GM21381 (cell line): ENCODE measurements around the gene GPR180.
"Not testable (repeated sequence)": the region's sequence is repeated elsewhere in the genome, so short reads cannot be mapped to it uniquely, and the experiment has no call there.

Experiments used
- ATAC-seq: cut with Tn5 transposase; IDR thresholded peaks from one replicate; pipeline ENCODE4 v1.9.1; 2021; ENCODE audit warnings: mild to moderate bottlenecking, moderate library complexity; ENCODE audit not compliant: unreplicated experiment

Gene GPR180

GRCh38 chr13:94595950-94596574, 5.6 kb upstream of the GPR180 start, which contains the start of gene TGDS:
TGDS (minus strand) TSS chr13:94596152; CDS start chr13:94596136, 16 bp downstream.
- peak; percentile 98 for ATAC-seq

DNA sequence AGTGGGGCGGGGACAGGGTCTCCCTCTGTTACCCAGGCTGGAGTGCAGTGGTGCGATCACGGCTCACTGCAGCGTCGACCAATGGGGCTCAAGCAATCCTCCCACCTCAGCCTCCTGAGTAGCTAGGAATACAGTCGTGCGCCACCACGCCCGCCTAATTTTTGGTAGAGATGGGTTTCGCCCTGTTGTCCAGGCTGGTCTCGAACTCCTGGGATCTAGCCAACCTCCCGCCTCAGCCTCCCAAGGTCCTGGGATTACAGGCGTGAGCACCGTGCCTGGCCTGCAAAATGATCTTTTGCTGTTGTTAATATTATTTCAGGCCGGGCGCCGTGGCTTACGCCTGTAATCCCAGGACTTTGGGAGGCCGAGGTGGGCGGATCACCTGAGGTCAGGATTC, 5.1 kb upstream of the GPR180 start:
- ATAC-seq: no peak

- no peak for ATAC-seq
Observed at GRCh38 chr13:94598281-94598680, 3.4 kb upstream of the GPR180 start.

DNA sequence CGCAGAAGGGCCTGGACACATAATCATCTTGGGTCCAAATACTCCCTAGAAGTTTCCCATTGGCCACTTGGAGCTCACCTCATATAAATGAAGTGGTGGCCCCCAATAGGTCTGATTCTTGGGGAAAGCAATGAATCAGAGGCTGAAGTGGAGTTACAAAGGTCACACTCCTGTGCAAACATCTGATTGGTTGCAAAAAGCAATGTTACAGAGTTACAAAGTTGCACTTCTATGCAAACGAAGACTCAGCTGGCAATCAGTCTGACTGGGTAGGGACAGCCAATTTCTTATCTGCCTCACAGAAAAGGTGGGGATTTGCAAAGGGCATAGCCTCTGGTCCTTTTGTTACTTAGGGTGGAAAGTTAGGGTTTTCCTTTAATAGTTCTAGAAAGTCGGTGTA, 1.8 kb upstream of the GPR180 start:
- ATAC-seq: no peak

DNA sequence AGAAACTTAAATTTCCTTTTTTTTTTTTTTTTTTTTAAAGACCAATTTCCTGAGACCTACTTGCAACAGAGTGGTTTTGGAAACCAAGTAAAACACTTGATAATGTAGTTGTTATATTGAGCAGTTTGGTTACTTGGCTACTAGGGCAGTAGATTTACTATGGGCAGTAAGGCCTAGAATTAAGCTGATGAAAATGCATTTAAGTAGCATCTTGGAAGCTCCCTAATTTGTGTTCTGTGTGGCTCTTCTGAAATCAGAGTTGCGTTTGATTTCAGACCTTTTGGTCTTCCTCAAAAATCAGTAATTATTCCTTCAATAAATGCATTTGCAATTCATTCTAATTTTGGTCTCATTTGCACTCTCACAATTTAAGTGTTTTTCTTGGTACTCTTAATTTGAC, 810 bp downstream of the GPR180 start:
- ATAC-seq: no peak

- no peak for ATAC-seq
Observed at GRCh38 chr13:94607056-94607455, 5.4 kb downstream of the GPR180 start.

- no peak for ATAC-seq
Observed at GRCh38 chr13:94607939-94608338, 6.3 kb downstream of the GPR180 start.

DNA sequence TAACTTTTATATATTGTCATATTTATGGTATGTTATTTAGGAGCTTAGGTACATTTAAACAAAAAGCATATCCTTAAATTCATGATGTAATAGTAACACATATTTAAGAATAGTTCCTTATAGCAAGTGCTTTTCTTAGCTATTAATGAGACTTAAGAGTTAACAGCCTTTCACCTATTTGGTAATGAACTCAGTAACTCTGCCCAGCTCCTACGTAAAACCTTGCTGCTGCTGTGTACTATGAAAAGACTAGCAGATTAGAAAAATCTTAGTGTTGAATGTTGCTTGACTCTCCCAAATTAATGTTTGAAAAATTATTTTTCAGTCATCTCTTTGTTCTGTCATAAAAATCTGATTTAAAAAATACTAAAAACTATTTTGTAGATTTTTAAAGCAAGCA, 6.9 kb downstream of the GPR180 start:
- ATAC-seq: no peak

- no peak for ATAC-seq
Observed at GRCh38 chr13:94609196-94609595, 7.5 kb downstream of the GPR180 start.

DNA sequence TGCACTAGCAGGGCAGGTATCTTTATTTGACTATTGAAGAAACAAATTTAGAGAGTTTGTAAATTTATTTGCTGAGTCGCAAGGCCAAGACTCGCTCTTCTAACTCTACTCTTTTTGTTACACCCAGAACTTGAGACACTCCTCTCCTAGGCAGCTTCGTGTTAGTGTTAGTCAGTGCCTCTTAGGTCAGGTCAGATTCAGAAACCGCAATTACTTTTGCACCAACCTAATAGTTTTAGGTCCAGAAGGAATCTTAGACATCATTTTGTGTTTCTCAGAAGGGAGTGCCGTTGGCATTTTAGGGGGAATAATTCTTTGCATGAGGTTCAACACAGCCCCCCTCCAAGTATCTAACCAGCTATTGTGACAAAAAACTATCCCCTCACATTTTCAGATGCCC, 8.8 kb downstream of the GPR180 start:
- no peak for ATAC-seq

GRCh38 chr13:94612050-94612449, 10.4 kb downstream of the GPR180 start:
- no peak for ATAC-seq

DNA sequence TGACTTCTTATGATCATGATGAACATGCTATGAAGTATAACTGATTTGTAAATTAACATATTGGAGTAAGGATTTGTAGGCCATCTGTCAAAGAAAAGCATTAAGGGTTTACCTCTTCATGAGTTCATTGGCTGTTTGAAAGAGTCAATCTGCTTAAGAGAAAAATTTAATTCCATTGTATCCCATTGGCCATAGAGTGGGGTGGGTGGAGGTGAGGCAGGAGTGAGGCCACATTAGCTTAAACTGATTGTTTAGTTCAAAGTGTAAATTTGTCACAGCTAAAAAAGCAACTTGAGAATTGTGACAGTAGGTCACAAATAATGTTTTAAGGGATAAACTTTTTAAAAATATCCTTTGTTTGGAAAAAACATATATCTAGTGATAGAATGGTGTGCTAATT, 11.4 kb downstream of the GPR180 start:
- ATAC-seq: no peak

DNA sequence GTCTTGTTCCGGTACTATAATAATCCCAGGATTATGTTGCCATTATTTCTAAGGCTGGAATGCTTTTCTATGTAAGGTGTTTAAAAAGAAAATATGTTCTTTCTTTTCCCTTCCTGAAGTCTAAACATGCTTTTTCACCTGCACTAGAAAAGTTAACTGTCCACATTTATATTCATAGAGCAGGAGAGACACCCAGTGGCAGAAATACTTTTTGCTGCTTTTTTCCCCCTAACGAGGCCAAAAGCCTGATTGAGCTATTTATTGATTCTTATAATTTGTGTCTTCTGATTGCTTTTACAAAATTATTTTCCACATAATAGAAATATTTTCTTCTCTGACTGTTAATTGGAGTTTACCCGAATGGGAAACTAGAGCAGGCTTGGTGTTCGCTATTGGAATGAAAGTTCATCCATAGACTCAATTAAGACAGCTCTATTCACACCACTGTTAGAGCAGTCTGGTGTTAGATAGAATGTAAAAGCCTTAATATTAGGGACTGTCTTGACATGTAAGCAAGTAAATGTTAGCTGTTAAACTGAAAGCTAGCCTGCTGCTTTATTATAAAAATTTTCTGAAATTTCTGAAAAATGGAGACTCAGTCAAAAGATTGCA, 15.8 kb downstream of the GPR180 start:
- ATAC-seq: peak; percentile 50

- peak; percentile 77 for ATAC-seq
Observed at GRCh38 chr13:94620286-94620896, 18.7 kb downstream of the GPR180 start.

GRCh38 chr13:94622344-94622743, 20.7 kb downstream of the GPR180 start:
- no peak for ATAC-seq

DNA sequence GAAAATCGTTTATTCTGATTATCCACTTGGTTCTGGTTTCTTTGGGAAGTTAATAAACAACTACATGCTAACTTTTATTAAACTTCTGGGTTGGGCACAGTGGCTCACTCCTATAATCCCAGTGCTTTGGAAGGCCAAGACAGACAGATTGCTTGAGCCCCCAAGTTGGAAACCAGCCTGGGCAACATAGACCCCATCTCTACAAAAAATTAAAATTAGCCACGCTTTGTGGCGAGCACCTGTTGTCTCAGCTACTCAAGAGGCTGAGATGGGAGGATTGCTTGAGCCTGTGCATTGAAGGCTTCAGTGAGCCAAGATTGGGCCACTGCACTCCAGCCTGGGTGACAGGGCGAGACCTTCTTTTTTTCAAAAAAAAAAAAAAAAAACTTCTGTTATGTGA, 21.7 kb downstream of the GPR180 start:
- no peak for ATAC-seq

- no peak for ATAC-seq
Observed at GRCh38 chr13:94630858-94631257, 29.2 kb downstream of the GPR180 start.

DNA sequence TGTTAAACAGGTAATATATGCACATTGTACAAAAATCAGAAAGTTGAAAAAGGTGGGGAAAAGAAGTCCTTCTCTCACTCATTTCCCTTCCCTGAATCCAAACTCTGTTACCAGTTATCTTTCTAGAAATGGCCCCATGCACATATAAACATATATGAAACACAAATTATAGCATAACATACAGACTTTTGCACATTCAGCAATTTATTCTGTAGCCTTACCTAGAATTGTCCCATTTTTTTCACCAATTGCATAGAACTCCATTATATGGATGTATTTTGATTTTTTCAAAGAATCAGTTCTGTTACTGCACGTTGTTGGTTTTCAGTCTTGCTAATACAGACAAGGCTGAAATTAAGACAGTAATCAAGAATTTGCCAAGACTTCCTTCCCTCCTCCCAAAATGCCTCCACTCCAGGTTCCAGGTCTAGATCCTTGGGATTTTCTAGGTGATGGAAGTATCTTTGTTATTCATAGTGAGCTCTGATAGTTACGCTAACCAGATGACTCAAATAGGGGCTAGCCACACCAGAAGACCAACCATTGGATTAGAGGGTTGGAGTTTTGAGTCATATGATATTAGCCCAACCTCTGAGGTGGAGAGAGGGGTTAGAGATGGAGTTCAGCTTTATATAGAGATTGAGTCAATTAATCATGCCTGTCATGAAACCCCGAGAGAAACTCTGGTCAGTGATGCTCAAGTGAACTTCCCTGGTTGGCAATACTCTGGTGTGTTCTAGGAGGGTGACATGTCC, 30.7 kb downstream of the GPR180 start:
- ATAC-seq: no peak

DNA sequence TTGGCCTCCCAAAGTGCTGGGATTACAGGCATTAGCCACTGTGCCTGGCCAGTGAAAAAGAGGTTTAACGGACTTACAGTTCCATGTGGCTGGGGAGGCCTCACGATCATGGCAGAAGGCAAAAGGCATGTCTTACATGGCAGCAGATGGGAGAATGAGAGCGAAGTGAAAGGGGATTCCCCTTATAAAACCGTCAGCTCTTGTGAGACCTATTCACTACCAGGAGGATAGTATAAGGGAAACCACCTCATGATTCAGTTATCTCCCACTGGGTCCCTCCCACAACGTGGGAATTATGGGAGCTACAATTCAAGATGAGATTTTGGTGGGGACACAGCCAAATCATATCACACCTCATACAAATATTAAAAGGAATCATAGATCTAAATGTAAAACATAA, 34.4 kb downstream of the GPR180 start:
- ATAC-seq: not testable (repeated sequence)

DNA sequence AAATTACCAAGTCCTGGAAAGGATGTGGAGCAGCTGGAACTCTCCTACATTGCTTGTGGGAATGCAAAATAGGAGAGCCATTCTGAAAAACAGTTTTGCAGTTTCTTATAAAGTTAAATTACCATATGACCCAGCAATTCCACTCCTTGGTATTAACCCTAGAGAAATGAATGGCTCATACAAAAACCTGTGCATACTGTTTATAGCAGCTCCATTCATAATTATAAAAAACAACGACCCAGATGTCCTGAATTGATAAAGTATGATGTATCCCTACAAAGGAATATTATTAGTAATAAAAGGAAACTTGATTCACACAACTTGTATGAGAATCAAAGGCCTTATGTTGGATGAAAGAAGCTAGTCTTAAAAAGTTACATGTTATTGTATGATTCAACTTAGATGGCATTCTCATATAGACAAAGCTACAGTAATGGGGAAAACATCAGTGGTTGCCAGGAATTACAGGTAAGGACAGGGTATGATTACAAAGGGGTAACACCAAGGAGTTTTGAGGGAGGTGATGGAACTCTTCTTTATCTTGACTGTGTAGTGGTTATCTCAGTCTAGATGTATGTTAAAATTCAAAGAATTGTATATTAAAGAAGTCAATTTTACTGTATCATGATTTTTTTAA, 35.4 kb downstream of the GPR180 start:
- no peak for ATAC-seq

DNA sequence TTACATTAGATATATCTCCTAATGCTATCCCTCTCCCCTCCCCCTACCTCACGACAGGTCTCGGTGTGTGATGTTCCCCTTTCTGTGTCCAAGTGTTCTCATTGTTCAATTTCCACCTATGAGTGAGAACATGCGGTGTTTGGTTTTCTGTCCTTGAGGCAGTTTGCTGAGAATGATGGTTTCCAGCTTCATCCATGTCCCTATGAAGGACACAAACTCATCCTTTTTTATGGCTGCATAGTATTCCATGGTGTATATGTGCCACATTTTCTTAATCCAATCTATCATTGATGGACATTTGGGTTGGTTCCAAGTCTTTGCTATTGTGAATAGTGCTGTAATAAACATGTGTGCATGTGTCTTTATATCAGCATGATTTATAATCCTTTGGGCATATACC, 36.0 kb downstream of the GPR180 start:
- ATAC-seq: not testable (repeated sequence)
